Left cardiac atrium (tissue), 4 donors: Measurements from ENCODE around the gene CTNNA3. TPM values are rescaled to one million over a fixed set of nuclear protein-coding genes. Genes with fewer than 3 reads are reported as not detected.

Experiments used
- ATAC-seq, 2 donors: fragments of 200-7000 bp; cut with Tn5 transposase; one replicate each; pipeline ENCODE4 v1.9.1; 2020; ENCODE audit warnings: mild to moderate bottlenecking in 2 of 2, moderate library complexity in 2 of 2
- DNase-seq: peaks from one replicate; pipeline ENCODE4 v3.0.0-alpha.2; 2020
- intact Hi-C, 2 donors: fragments of 100-400 bp; cut with DNase I; formaldehyde crosslinking; loops; one replicate each; pipeline versions ENCODE4 v1.14.1 to v1.15.1; 2022 to 2023
- total RNA-seq, 2 donors: library from RNA; stranded (reverse); fragmentation: NEBNext Ultra II Directional; extraction: Animal tissue kit (Norgen Biotek cat#: 25700); gene quantifications; one replicate each; pipeline ENCODE4 v1.2.1, GENCODE V29; 2021
- donor health status: DM: no; HTN: yes; CAD: no.
- donor health status: DM: no; HTN: yes; CAD: no; lungs with severe emphysema.
- donor health status: DM: yes; HTN: yes; CAD: no.
- donor health status: Dilated cardiomyopathy.

Gene CTNNA3
- total RNA-seq, 2 donors from 2014 or later, result 42.3 to 48.7 TPM

DNA sequence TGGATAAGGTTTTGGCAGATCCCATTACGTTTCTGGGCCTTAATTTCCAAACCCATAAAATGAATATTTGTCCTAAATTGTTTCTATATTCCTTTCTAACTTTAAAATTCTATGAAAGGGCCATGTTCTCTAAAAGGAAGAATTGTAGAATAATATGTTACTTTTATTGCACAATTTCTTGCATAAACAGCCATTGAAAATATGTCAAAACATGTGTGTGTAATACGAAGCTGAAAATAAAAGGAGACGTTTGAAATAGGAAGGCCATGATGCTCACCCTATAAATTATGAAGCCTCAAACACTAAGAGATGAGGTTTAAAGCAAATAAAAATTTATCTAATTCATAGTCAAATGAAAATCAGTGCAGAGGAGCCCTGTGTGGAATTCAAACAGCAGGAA is 915.2 kb downstream of the CTNNA3 start:
- ATAC-seq (no peak), DNase-seq (no peak)
- intact Hi-C loops, result no loop called here

DNA sequence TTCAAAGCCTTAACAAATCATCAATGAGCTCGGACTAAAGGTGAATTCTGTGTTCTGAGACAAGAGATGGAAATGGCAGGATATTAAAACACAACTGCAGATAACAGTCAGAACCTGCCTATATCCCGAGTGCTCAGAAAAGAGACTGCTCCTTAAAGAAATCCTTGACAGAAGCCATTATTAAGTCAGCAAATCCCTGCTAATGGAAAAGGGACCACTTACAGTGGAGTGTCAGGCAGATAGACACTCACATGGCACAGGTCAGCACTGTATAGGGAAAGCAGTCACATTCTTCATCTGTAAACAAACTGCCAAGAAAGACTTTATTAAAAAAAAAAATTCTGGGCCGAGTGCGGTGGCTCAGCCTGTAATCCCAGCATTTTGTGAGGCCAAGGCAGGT is 917.6 kb downstream of the CTNNA3 start:
- intact Hi-C loops, result no loop called here
- DNase-seq (no peak), ATAC-seq (no peak)

DNA sequence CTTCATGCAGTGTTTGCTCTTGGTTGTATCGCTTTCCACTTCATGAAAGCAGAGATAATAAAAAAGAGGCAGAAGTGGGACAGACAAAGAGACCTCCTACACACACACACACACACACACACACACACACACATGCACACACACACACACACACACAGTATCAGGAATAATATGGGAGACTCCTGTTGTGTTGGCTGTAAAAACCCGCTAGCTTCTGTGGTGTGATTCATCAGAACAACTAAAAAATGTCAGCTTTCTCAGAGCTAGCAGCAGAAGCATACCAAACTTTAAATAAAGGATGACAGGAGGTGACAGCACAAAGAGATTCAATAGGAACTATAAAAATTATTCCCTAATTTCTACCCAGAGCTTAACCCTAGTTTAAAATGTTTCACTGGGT is 918.3 kb downstream of the CTNNA3 start:
- intact Hi-C loops, result no loop called here
- ATAC-seq (no peak), DNase-seq (no peak)

DNA sequence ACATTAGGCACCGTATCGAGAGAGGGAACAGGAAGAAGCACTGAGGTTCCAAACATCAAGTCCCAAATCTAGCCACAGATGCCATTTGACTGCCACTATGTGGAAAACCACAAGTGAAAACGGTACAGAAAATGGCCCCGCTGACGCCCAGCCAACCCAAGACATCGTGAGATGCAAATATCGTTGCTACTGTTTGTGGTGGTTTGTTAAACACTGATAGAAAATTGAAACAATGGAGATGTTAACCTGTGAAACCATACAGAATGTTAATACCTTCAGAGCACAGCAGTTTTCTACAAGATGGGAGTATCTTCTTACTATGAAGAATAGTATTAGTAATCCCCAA is 922.5 kb downstream of the CTNNA3 start:
- ATAC-seq, result no peak
- intact Hi-C loops, result no loop called here
- no peak for DNase-seq

DNA sequence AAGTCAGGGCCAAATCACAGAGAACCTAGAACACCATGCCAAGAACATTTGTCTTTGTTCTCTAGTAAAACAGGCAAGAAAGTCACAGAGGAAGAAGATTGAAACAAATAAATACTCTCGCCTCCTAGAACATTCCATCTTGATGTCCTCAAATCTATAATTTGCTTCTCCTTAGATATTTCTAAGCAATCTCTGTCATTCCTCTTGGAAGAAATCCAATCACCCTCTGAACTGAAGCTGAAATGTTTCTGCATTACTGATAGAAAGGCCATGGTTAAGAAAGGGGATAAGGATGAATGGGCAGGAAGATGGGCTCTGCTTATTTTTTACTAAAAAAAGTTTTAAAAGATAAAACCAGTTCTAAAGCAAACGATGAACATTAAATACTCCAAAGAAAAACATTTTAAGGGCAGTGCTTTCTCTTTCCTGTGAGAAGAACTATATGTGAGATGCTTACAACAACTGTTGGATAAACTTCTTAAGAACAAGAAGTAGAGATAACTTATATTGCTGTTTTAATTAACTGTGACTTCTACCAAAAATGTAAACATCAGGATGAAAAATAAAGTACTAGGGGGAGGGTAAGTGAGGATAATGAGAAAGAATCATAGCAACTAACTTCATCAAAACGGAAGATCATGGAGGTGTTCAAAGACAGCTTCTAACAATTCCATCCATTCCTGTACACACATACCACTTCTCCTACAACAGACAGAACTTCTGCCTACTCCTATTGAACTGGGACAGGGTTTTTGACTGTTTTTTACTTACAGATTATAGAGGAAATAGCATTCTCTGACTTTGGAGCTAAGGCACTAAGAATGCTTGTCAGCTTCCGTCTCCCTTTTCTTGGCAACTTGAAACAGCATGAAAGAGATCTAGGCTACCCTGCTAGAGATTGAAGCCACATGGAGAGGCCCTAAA is 923.2 kb downstream of the CTNNA3 start:
- intact Hi-C loops, result no loop called here
- ATAC-seq, result no peak
- DNase-seq, result no peak

DNA sequence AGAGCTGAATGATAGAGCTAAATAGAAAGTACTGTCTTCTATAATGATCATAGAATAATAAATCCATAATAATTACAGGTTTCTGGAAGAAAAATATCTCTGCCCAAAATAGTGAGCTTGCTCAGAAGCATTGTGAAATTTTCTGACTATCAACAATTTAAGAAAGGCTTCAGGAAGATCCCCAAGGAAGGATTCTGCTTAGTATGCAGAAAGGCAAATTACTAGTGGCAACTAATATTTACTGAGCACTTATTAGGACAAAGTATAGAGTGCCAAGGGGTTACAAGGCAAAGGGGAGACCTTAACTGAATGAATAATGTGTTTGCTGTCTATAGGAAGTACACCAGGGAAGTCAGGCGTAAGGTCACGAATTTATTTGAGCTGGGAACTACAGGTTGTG is 928.3 kb downstream of the CTNNA3 start:
- intact Hi-C loops, result no loop called here
- DNase-seq, result no peak
- no peak for ATAC-seq

DNA sequence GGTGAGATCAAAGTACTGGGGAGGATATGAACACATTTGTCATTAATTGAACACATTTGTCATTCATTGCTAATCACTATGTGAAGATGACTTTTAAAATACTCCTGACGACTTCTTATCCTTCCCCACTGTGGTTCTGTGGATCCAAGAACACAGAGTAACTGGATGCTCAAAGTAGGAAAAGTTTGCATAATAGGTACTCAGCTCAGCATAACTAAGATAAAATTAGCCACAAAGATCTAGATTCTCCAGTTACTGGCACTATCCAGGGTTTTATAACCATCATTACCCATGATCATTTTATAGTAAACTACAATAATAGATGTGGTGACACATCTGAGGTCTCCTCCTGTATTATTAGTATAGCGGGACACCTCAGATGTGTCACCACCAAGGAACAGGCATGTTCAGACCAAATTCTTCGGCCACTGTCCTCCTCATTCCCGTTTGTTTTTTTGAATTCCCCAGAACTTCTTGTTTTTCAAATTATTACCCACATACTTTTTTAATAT is 933.7 kb downstream of the CTNNA3 start:
- DNase-seq, result no peak
- ATAC-seq, result no peak
- intact Hi-C loops, result no loop called here

DNA sequence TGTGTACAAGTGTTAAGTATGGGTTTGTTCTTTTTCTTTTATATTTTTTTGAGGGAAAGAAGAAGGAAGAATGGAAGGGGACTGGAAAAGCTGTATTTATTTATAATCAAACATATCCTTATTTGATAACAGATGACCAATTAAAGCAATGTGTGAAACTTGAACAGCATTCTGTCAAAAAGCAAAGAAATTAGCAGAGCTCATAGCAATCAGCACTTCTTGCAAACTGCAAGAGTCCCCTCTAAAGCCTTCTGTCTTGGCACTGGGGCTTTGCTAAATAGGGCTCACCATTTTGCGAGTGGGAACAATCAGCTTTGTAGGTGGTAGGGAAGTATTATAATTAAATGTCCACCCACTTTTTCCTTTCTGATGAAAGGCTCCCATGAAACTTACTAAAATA is 935.1 kb downstream of the CTNNA3 start:
- intact Hi-C loops, result no loop called here
- no peak for DNase-seq
- ATAC-seq, result no peak

DNA sequence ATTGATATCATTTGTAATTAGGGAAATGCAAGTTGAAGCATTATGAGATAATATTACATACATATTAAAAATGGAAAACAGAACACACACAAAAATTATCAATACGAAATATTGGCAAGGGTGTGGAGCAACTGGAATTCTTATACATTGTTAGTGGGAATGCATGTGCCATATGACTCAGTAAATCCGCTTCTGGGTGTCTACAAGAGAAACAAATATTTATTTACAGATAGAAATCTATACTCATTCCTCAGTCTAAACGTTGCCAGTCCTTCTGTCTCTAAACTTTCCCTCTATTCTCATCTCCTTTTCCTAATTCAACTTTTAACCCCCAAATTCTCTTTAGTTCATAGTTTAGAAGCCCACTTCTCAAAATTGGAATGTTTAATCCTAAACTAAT is 940.5 kb downstream of the CTNNA3 start:
- intact Hi-C loops, result no loop called here
- ATAC-seq, result no peak
- DNase-seq, result no peak

DNA sequence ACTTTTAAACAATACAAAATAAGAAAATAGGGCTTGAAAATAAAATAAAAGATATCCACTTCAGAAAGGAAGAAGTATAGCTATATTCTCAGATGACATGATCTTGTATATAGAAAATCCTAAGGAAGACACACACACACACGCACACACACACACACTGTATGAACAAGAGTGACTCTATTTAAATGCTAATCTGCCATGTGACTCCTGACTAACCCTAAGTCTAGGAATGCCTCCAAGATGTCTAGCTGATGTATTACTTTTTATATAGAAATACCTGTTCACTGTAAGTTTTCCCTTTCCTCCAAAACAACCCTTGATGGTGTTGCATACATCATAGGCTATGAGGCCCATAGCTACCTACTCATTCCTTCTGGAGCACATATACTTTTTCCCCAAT is 943.3 kb downstream of the CTNNA3 start:
- DNase-seq (no peak), ATAC-seq (no peak)
- intact Hi-C loops, result no loop called here

DNA sequence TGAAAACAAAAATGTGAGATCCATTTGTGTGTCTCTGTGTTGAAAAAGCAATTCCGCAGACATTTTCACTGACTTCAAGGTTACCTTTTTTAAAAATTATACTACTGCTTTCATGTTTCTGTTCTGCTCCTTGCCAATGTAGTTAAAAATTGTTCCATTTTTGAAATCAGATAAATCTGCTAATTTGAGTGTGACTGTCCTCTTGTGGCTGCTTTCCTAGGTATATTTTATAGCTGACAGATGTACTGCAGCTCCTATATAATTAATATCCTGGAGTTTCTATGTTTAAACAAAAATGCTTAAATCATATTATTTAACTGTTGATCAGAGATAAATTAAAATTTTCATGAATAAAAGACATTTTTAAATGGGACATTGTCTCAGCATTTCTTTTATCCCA is 947.8 kb downstream of the CTNNA3 start:
- intact Hi-C loops, result no loop called here
- DNase-seq, result no peak

DNA sequence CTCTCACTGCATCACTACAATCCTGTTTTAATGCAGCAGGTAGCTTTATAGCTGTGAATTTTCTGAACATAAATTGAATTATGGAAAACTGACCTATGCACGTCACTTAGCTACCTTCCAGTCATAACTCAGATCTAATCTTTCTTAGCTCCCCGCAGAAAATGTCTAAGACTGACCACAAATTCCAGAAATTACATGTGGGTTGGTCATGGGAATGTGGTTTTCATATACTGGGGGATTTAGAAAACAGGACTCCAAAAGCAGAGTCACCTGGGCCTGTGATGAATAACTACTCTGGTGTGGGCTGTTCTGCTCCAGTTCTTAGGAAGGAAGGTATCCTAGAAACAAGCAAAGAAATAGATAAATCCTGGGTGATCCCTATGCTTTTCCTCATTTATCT is 948.5 kb downstream of the CTNNA3 start:
- ATAC-seq (no peak), DNase-seq (no peak)
- intact Hi-C loops, result no loop called here

More for the DNA sequence above, 947.8 kb downstream of the CTNNA3 start:
- no peak for ATAC-seq

DNA sequence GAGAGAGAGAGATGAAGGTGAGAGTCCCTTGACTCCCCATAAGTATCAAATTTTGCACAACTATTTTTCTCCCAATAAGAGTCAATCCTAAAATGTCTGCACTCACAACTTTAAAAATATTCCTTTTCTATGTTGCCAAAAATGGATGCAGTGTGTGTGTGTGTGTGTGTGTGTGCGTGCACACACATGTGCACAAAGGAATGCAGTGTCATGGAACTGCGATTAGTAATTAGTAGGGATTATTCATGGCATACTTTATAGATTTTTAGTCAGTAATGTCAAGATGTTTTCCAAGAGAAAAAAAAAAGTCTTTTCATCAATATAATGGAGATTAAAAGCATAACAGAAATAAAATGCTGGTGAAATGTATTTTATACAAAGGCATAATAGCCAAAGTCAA is 949.3 kb downstream of the CTNNA3 start:
- ATAC-seq (no peak), DNase-seq (no peak)
- intact Hi-C loops, result no loop called here

DNA sequence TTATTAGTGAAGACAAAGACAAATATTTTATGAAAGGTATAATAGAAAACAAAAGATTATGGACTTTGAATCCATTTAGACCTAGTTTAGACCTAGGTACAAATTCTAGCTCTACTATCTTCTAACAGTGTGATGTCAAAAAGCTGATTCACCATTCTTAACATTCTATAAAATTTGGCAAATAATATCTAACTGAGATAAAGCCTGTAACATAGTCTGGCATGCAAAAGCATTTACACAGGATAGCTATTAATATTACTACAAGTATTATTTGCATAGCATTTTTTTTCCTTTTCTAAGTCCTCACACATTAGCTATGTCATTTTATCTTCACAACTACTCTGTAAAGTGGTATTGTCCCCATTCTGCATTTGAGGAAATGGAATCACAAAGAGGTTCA is 949.7 kb downstream of the CTNNA3 start:
- intact Hi-C loops, result no loop called here
- DNase-seq (no peak), ATAC-seq (peak in 1 of 2 donors; percentile 35)

DNA sequence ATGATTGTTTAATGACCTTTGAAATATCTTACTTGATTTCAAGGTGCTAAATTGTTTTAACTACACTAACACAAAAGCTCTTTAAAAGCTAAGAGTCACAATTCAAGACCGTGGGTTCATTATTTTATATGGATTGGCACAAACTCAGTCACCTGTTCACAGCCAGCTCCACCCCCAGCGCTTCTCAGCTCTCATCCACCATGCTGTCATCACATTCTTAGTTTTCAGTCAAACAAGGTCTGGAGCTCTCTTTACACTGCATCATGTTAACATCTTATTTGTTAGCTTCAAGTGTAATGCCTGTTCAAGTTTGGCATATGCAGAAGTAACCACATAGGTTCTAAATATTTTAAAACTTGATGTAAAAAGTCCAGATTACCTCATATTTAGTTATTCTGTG is 951.1 kb downstream of the CTNNA3 start:
- ATAC-seq, result no peak
- no peak for DNase-seq
- intact Hi-C loops, result no loop called here

DNA sequence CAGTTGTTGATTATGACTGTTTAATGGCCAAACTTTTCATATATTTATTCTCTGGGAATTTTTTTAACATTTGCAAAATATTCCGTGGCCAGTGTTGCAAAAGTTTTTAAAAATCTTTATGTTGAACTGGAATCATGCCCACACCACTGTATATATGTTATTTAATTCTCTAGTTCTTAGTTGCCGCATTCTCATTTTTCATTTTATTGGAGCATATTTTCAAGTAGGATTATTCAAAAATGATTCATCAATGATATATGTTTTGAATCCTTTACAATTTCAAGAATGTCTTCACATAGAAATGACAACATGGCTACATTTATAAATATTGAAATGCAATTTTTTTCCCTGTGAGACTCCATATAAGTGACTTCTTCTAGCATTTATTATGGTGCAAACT is 958.8 kb downstream of the CTNNA3 start:
- ATAC-seq (no peak), DNase-seq (no peak)
- intact Hi-C loops, result no loop called here

DNA sequence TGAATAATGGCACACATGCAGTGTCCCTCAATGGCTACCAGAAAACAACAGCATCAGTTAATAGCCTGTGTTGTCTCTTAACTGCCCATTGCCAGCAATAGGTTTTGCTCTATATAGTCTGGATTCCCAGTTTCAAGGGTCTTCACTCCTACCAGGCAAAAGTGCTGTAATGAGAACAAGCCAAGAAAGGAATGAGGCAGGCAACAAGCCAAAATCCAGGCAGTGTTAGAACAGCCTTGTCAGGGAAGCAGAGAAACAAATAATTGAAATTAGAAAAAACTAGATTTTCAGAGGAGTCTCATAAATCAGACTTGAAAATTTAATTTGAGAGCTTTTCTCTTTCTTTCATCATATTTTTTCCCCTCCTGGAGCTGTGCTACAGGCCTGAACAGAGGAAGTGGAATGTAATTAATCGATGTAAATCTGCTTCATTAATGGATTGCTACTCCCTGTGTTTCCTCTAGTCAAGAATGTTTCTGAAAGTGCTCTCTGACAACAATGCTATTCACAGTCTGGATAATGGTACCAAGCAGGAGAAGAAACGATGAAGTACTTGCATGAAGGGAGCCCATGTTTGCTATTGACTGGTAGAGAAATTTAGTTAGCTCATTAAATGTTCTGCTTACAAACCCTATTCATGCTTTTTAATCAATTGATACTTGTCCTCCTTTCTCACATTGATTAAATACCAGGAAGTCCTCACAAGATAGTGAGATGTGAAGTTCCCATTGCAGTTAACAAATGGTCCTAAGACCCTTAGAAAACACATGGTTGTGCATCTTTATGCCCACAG is 972.2 kb downstream of the CTNNA3 start:
- ATAC-seq, result no peak
- no peak for DNase-seq
- intact Hi-C loops, result no loop called here

DNA sequence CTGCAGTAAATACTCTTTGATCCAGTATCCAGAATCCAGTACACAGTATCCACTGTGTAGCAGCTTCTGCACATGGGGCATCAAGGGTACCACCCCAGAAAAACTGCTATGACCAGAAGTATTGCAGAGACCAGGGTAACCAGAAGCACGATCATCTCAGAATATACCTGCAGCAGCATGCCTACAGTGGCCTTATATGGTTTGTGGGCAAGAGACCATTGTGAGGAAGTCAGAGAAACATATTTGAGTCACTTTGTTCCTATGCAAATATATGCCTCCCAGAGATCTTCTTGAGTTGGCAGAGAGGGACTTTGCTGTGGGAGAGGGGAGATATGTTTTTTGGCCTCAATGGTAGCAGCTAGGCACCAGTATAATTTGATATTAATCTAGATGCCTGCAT is 976.5 kb downstream of the CTNNA3 start:
- DNase-seq (no peak), ATAC-seq (no peak)
- intact Hi-C loops, result no loop called here

DNA sequence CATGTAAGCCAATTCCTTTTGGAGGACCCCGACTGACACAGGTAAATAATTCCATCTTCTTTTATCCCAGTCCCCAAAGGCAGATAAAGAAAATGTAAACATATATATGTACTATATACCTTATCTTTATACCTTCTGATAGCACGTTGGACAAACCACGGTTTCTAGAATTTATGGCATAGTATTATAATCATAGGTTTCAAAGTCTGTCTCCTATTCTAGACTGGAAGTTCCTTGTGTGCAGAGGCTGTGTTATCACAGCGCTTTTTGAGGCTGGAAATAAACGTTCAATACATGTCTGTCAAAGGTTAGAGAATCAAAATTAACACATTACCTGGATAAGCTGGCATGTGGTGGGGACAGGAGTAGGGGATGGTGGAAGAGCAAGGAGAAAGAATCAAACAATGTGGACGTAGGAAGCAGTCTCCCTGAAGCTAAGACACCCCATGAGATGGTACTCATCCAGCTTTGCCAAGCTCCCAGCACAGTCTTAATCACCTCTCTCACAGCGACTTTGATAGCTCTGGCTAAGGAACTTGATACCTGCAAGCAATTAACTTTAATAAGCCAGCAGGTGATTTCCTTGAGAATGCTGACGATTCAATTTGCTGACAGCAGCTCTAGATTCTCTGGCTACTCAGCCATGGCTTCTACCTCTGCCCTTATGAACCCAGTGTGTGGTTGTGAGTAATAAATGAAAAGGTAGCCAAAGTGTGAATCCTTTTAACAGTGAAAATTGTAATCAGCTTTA is 978.6 kb downstream of the CTNNA3 start:
- ATAC-seq (peak in 1 of 2 donors; percentile 30), DNase-seq (no peak)
- intact Hi-C loops, result no loop called here

DNA sequence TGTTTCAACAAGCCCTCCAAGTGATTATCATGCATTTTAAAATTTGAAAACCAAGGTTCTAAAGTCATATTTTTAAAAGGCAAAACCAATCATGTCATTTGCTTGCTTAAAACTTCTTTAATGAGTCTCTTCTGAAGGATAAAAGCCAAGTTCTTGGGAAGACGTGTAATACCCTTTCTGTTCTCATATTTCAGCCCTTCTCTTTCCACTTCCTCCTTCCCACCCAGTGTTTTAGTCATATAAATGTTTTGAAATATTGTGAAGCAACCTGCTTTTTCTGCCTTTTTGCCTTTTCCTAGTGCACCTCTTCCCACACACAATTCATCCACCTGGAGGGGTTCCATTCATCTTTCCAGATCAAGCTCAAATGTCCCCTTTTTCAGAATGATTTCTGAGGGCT is 981.3 kb downstream of the CTNNA3 start:
- no peak for ATAC-seq
- intact Hi-C loops, result no loop called here
- DNase-seq, result no peak
